Islet precursor cell (in vitro differentiated cells): Measurements from ENCODE around the gene ZNF718.
"Not testable (repeated sequence)": the region's sequence is repeated elsewhere in the genome, so short reads cannot be mapped to it uniquely, and the experiment has no call there.

ENCODE experiments used
- DNase-seq: peaks from one replicate; pipeline ENCODE4 v3.0.0-alpha.2; 2018

The ZNF718 gene

DNA sequence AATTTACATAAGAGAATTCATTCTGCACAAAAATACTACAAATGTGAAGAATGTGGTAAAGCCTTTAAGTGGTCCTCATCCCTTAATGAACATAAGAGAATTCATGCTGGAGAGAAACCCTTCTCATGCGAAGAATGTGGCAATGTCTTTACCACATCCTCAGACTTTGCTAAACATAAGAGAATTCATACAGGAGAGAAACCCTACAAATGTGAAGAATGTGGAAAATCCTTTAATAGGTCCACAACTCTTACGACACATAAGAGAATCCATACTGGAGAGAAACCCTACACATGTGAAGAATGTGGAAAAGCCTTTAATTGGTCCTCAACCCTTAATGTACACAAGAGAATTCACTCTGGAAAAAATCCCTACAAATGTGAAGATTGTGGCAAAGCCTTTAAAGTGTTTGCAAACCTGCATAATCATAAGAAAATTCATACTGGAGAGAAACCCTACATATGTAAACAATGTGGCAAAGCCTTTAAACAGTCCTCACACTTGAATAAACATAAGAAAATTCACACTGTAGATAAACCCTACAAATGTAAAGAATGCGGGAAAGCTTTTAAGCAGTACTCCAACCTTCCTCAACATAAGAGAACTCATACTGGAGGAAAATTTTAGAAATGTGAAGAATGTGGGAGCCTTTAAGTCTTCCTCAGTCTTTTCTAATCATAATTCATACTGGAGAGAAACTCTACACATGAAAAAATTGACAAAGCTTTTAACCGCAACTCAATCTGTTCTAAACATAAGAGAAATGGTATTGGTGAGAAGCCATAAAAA is 37.4 kb downstream of the ZNF718 start:
- DNase-seq, result no peak

DNA sequence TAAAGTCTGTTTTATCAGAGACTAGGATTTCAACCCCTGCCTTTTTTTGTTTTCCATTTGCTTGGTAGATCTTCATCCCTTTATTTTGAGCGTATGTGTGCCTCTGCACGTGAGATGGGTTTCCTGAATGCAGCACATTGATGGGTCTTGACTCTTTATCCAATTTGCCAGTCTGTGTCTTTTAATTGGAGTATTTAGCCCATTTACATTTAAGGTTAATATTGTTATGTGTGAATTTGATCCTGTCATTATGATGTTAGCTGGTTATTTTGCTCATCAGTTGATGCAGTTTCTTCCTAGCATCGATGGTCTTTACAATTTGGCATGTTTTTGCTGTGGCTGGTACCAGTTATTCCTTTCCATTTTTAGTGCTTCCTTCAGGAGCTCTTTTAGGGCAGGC is 45.3 kb downstream of the ZNF718 start:
- not testable (repeated sequence) for DNase-seq

DNA sequence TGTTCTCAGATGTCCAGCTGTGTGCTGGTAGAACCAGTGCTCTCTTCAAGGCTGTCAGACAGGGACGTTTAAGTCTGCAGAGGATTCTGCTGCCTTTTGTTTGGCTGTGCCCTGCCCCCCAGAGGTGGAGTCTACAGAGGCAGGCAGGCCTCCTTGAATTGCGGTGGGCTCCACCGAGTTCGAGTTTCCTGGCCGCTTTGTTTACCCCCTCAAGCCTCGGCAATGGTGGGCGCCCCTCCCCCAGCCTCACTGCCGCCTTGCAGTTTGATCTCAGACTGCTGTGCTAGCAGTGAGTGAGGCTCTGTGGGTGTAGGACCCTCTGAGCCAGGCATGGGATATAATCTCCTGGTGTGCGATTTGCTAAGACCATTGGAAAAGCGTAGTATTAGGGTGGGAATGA is 47.0 kb downstream of the ZNF718 start:
- not testable (repeated sequence) for DNase-seq

DNA sequence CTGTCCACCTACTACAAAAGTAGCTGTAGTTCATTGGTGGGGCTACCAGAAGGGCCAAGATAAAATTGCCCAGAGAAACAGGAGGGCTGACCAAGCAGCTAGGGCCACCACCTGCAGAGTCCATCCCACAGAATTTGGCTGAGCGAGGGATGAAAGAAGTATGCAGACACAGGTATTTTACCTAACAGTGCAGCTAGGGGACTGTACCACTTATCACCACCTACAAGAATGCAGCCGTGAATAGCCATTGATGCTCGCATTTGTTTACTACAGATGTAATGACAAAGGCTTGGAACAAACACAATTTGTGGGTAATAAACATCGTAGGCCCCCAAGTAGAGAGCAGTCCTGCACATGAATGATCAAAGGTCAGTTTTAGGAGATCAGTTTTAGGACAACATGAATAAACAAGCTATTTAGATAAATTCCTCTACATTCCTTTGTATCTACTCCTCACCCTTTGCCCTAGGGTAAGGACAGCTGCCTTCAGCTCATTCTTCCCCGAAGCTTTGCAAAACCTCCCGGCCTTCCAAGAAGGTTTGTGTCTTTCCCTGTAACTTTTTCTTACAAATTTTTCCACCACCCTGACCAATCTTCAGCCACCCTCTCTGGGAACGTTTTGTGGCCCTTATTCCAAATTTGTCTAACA is 49.5 kb downstream of the ZNF718 start:
- no peak for DNase-seq

DNA sequence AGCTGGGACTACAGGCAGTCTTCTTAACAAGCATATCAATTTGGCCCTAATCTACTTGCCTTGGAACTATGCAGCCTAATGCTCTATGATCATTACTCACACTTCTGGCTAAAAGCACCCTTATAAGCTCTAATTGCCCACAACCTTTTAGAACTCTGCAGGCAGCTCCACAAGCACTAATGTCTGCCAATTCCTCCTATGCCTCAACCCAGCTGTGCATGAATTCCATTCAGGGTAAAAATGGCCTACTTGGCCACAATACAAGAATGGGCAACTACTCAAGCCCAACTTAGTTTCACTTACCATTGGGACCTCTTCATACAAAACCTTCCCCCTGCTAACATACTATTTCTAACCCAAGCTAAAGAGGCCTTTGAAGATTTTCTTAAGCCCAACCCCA is 51.7 kb downstream of the ZNF718 start:
- no peak for DNase-seq

DNA sequence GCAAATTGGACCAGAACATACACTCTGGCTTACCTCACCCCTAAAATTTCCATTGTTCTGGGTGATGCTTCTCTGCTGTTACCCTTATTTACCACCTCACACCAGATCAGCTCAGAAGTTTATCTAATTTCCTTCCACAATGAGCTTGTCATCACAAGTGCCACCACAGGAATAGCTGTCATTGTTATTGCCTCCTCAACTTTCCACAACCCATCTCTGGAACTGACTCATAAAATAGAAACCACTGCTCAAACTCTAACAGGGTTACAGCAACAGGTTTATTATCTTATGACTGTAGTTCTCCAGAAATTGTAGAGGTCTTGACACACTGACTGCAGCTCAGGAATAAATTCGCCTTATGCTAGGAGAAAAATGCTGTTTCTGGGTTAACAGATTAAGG is 52.7 kb downstream of the ZNF718 start:
- no peak for DNase-seq

DNA sequence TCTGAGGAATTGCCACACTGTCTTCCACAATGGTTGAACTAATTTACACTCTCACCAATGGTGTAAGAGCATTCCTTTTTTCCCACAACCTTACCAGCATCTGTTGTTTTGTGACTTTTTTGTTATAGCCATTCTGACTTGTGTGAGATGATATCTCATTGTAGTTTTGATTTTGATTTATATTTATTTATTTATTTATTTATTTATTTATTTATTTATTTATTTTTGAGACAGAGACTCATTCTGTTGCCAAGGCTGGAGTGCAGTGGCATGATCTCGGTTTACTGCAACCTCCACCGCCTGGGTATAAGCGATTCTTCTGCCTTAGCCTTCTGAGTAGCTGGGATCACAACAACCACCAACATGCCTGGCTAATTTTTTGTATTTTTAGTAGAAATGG is 57.9 kb downstream of the ZNF718 start:
- not testable (repeated sequence) for DNase-seq

DNA sequence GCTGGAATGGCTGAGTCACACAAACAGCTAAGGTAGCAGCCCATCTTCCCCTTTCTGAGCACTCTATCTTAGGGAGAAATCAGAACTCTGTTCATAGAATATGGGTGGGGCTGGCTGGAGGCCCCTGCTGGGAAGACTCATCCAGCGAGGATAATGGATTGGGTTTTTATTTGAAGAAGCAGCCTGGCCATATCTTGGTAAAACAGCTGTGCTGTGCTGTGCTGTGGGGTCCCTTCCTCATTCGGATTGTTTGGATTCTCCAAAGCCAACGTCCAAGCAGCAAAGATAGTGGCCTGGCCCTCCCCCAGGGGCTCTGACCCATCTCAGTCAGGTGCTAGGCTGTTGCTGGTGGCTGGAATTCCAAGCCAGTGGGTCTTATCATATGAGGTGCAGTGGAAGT is 63.8 kb downstream of the ZNF718 start:
- no peak for DNase-seq

DNA sequence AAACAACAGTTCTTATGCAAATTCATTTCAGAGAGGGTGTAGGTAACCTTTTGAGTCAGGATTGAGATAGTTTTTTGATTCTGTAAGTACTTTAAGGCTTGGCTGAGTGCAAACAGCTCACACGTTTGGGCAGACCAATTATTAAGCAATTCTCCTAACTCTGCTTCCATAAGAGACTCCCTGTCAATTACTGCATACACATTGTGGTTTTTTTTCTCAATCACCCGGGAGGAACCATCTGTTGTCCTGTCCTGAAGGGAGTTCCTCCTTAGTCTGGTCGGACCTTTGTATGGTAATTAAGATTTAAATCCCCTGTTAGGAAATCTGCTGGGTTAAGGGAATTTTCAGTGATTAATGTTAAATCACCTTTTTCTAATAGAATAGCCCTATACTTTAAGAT is 70.9 kb downstream of the ZNF718 start:
- not testable (repeated sequence) for DNase-seq

DNA sequence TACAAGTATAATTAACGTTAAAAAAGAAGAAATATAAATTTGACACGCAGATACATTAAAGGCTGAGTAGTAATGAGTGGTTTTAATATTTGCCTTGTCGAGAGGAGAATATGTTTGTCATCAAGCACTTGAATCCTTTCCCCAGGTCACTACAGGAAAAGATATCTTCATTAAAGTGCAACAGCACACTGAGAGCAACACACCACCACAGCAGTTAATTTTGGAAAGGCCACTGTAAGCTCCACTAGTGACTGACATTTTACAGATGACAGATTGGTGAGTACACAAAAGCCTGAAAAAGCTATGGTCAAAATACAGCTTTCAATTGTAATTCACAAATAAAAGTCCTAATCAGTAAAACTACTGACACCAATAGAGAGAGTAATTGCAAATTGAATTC is 76.6 kb downstream of the ZNF718 start:
- DNase-seq, result no peak

DNA sequence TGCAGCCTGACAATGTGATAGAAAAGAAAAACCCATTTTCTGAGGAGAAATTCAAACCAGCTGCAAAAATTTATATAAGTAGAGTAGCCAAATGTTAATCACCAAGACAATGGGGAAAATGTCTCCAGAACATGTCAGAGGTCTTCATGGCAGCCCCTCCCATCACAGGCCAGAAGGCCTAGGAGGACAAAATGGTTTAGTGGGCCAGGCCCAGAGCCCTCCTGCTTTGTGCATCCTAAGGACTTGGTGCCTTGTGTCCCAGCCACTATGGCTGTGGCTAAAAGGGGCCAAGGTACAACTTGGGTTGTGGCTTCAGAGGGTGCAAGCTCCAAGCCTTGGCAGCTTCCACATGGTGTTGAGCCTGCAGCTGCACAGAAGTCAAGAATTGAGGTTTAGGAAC is 78.5 kb downstream of the ZNF718 start:
- DNase-seq, result not testable (repeated sequence)

DNA sequence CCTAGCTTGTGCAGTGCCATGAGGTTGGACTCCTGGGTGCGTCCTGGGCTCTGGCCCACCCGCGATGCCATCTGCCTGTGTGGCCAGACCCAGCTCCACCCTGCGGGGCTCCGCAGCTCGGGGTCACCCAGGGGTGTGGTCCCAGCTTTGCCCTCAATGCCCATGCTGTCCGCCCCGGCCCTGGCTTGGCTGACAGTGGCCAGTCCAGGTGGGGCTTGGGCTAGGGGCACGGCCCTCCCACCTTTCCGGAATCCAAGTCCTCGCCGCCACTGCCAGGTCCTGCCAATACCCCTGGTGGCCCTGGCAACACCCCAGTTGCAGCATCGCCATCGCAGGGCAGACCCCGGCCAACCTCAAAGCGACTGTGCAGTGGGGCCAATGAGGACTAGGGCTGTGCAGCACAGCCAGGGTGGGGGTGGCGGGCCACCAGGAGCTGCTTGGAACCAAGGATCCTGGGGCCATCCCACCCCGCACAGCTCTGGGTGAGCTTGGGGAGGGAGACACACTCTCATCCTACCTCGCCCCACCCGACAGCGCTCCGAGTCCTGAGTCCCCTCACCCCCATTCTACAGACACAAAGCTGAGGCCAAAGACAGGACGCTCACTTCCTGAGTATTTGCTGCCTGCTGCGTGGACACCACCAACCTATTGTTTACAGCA is 80.9 kb downstream of the ZNF718 start:
- no peak for DNase-seq

DNA sequence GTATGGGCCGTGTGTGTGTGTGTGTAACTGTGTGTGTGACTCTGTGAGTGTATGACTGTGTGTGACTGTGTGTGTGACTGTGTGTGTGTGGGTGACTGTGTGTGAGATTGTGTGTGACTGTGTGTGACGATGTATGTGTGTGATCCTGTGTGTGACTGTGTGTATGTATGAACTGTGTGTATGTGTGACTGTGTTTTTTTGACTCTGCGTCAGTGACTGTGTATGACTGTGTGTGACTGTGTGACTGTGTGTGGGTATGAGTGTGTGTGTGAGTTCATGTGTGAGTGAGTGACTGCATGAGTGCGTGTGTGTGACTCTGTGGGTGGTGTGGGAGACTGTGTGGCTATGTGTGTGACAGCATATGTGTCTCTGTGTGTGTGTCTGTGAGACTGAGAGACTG is 81.8 kb downstream of the ZNF718 start:
- DNase-seq, result no peak

DNA sequence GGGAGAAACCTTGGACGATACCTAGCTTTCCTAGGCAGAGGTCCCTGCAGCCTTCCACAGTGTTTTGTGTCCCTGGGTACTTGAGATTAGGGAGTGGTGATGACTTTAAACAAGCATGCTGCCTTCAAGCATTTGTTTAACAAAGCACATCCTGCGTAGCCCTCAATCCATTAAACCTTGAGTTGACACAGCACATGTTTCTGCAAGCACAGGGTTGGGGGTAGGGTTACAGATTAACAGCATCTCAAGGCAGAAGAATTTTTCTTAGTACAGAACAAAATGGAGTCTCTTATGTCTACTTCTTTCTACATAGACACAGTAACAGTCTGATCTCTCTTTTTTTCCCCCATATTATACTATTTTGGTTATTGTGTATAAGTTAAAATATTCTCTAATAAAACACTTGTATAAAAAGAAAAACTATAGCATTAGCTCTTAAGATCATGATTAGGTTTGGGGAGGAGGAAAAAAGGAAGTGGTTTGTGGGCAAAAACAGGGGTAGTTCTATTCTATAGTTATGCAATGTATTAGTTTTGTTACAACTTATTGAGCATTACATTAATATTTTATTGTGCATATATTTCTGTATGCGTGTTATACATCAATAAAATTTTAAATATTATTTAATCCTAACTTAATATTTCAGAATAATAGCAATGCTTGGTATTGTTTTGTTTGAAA is 84.3 kb downstream of the ZNF718 start:
- not testable (repeated sequence) for DNase-seq

DNA sequence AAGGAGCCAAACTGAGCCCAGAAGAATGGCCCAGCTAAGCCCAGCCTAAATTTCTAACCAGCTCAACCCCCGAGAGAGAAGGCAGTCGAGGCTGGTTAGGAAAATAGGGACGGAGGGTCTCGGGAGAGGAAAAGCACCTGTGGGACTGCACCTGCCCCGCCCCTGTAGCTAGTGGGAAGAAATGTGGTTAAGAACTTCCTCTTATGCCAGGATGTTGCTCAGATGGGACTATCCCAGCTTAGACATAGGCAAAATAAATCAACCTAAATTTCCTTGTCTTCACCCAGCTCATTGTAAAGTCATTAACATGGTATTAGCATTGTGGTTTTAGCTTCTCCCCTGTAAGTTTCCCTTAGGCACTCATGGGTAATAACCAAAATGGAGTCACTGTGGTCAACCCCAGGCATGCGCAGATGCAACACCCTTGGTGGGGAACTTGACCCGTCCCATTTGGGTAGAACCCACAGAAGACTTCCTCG is 86.8 kb downstream of the ZNF718 start:
- DNase-seq, result no peak

DNA sequence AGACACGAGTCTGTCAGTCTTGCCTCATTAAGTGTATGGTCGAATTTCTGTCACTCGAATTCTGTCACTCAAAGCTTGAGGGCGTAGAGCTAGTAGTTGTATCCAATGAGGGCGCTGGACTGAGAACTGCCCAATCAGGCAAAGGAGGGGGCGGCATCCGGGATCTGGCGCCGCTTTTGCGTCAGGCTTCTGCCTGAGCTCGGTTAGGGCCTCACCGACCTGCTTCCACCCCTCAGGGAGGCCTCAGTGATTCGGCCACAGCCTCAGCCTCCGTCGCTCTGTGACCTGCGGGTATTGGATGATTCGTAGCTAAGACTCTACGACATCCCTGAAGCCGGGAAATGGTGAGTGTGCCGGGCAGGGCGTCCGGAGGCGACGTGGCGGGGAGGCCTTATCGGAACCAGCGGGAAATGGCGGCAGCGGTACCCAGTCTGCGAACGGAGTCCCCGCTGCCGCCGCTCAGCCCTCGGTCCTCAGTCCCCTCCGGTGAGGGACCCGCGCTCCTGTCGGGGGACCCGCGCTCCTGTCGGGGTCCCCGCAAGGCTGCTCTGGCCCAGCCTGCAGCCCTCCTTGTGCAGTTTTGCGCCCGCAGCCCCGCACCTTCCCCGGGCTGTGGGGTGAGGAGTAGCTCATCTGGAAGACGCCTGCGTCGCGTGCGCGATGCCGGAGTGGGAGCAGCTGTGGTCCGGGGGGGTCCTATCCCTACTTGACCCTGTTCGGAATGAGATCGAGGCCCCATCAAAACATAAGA is 88.3 kb downstream of the ZNF718 start:
- no peak for DNase-seq

DNA sequence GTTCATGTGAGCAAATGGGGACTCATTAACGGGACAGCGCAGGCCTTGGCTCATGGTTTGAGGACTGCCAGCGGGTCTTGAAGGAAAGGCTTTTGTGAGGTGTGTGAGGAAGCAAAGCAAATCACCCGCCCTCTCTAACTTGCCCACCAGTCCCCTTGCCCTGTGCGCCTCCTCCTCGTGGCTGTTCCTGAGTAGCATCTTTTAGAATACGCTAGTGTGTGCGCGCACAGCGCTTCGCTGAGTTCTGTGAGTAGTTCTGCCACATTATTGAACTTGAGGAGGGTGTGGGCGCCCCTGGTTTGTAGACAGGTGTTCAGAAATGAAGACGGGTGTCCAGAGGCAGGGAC is 88.9 kb downstream of the ZNF718 start:
- not testable (repeated sequence) for DNase-seq
